ENCODE data around the gene CCDC6. TPM values are rescaled to one million over a fixed set of nuclear protein-coding genes. Genes with fewer than 3 reads are reported as not detected.
A peak's percentile ranks its signal among the peaks of the same experiment; 100 is the strongest.

Gene CCDC6
- total and polyA plus RNA-seq, 2 of the 4 experiments (the other 2 are of a cell fraction), result 21.8 to 30.8 TPM

DNA sequence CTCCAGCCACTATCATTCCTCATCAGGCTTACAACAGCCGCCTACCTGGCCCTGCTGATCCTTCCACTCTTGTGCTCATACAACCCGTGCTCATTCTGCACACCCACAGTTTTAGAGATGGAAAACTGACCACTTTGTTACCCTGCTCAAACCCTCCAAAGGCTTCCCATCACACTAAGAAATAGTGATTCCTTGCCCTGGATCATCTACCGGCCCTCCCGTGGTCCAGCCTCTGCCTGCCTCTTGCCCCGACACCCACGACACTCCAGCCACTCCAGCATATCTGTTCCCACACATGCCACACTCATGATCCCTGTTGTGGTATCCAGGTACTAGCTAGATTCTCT lies 36.8 kb downstream of the CCDC6 start:
- no TSS peak for BruUV-seq (replicated peaks)
- in situ Hi-C loops (cut with MboI; ENCODE audit: low sequenced_read_pairs), result no loop called here
- 100% methylated on average over 4 of the region's 6 CpGs; no CpG with 5 or more reads in 1 of the 2 experiments for WGBS, 2 experiments (ENCODE audit: extremely low coverage in 2 of 2, insufficient read length in 1 of 2)

More for the DNA sequence above, 36.8 kb downstream of the CCDC6 start:
- CTCF ChIA-PET, result no interaction called here
- intact Hi-C loops (cut with micrococcal nuclease), result no loop called here
- H3K56ac ChIP-seq (ENCODE audit: extremely low read depth, insufficient read depth, low read length), result no peak overlapping the region
- ATAC-seq (ENCODE audit: low read depth) (no peak), DNase-seq (no peak)
- H2AK5ac ChIP-seq (ENCODE audit: low read depth, low read length), result 0 out of 2 replicates have a peak overlapping the region, but pooled peaks have one; percentile 20
- no peak overlapping the region for H3K14ac ChIP-seq (replicated peaks; ENCODE audit: low read depth, low read length)
- no peak for TF ChIP-seq RCOR1 (IDR thresholded peaks at IDR 0.05; ENCODE audit: insufficient replicate concordance, low read length)
- no peak for TF ChIP-seq MAFK (IDR thresholded peaks at IDR 0.05; ENCODE audit: low read depth, low read length)
- TF ChIP-seq MXI1 (IDR thresholded peaks at IDR 0.05; ENCODE audit: borderline replicate concordance, low read depth, low read length), result no peak
- no peak for TF ChIP-seq CEBPB (IDR thresholded peaks at IDR 0.05; ENCODE audit: low read depth, low read length)
- TF ChIP-seq BHLHE40 (IDR thresholded peaks at IDR 0.05; ENCODE audit: low read depth, low read length), result no peak
- TF ChIP-seq, protein P1, sequence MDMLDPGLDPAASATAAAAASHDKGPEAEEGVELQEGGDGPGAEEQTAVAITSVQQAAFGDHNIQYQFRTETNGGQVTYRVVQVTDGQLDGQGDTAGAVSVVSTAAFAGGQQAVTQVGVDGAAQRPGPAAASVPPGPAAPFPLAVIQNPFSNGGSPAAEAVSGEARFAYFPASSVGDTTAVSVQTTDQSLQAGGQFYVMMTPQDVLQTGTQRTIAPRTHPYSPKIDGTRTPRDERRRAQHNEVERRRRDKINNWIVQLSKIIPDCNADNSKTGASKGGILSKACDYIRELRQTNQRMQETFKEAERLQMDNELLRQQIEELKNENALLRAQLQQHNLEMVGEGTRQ (IDR thresholded peaks at IDR 0.05; ENCODE audit: low read depth, low read length), result no peak
- TF ChIP-seq RAD21 (IDR thresholded peaks at IDR 0.05; ENCODE audit: low read length), result no peak
- TF ChIP-seq FOS (IDR thresholded peaks at IDR 0.05; ENCODE audit: low read depth, low read length), result no peak
- TF ChIP-seq, protein P2, sequence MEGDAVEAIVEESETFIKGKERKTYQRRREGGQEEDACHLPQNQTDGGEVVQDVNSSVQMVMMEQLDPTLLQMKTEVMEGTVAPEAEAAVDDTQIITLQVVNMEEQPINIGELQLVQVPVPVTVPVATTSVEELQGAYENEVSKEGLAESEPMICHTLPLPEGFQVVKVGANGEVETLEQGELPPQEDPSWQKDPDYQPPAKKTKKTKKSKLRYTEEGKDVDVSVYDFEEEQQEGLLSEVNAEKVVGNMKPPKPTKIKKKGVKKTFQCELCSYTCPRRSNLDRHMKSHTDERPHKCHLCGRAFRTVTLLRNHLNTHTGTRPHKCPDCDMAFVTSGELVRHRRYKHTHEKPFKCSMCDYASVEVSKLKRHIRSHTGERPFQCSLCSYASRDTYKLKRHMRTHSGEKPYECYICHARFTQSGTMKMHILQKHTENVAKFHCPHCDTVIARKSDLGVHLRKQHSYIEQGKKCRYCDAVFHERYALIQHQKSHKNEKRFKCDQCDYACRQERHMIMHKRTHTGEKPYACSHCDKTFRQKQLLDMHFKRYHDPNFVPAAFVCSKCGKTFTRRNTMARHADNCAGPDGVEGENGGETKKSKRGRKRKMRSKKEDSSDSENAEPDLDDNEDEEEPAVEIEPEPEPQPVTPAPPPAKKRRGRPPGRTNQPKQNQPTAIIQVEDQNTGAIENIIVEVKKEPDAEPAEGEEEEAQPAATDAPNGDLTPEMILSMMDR (conservative IDR thresholded peaks at IDR 0.05; ENCODE audit: low read depth, low read length), result no peak
- TF ChIP-seq NFE2L2 (IDR thresholded peaks at IDR 0.05; ENCODE audit: low read depth, low read length), result no peak
- no peak for TF ChIP-seq CHD1 (IDR thresholded peaks at IDR 0.05; ENCODE audit: low read depth, low read length)
- TF ChIP-seq SMC3 (IDR thresholded peaks at IDR 0.05; ENCODE audit: low read depth, low read length), result no peak
- TF ChIP-seq, protein P3, sequence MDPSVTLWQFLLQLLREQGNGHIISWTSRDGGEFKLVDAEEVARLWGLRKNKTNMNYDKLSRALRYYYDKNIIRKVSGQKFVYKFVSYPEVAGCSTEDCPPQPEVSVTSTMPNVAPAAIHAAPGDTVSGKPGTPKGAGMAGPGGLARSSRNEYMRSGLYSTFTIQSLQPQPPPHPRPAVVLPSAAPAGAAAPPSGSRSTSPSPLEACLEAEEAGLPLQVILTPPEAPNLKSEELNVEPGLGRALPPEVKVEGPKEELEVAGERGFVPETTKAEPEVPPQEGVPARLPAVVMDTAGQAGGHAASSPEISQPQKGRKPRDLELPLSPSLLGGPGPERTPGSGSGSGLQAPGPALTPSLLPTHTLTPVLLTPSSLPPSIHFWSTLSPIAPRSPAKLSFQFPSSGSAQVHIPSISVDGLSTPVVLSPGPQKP (IDR thresholded peaks at IDR 0.05; ENCODE audit: borderline replicate concordance, low read depth, low read length), result no peak
- no peak for TF ChIP-seq POLR2A (IDR thresholded peaks at IDR 0.05; ENCODE audit: low read depth, low read length)
- no peak for TF ChIP-seq RFX5 (IDR thresholded peaks at IDR 0.05; ENCODE audit: low read depth, low read length)
- TF ChIP-seq MAZ (IDR thresholded peaks at IDR 0.05; ENCODE audit: borderline replicate concordance, low read depth, low read length), result no peak
- H3K4me1 ChIP-seq (ENCODE audit: control insufficient read depth, insufficient read depth, low read length), result peaks cover 16% of the 10 kb centered on the region
- no peak overlapping the region for H2AK9ac ChIP-seq (replicated peaks; ENCODE audit: low read depth, low read length, poor library complexity)
- H4K8ac ChIP-seq (ENCODE audit: low read depth in 2 of 2, low read length in 2 of 2), result no peak overlapping the region
- H4K91ac ChIP-seq (ENCODE audit: insufficient read depth, low read depth, low read length), result no peak overlapping the region; the same call in 1 of the 2 replicates
- no peak overlapping the region for H2BK5ac ChIP-seq (ENCODE audit: low read depth, low read length, poor library complexity, severe bottlenecking)
- no peak overlapping the region for H3K23ac ChIP-seq (ENCODE audit: low read depth, low read length)
- H2BK120ac ChIP-seq (ENCODE audit: low read depth, low read length), result no peak overlapping the region
- H2AFZ ChIP-seq (replicated peaks; ENCODE audit: low read length, poor library complexity), result no peak overlapping the region
- H3K9ac ChIP-seq (ENCODE audit: low read depth, low read length), result no peak overlapping the region
- H3K4me3 ChIP-seq (ENCODE audit: insufficient read depth, low read depth, low read length), result no peak overlapping the region
- H3K9me3 ChIP-seq (ENCODE audit: control insufficient read depth, insufficient read depth, low read length), result no peaks in the 10 kb centered on the region
- no peaks in the 10 kb centered on the region for H3K36me3 ChIP-seq (ENCODE audit: control insufficient read depth, insufficient read depth, low read length)
- no peak overlapping the region for H3K4me2 ChIP-seq (ENCODE audit: low read depth, low read length)
- peaks cover 24% of the 10 kb centered on the region for H3K9me1 ChIP-seq (ENCODE audit: insufficient read depth, low read length)
- no peak overlapping the region for H2BK15ac ChIP-seq (ENCODE audit: low read depth, low read length)
- H3K18ac ChIP-seq (ENCODE audit: low read depth, low read length), result no peak overlapping the region
- no peak overlapping the region for H3K4ac ChIP-seq (ENCODE audit: low read depth, low read length)
- peaks cover 58 to 86% of the 10 kb centered on the region in 2 experiments for H3K79me1 ChIP-seq (ENCODE audit: low read depth in 1 of 2, low read length in 2 of 2)
- POLR2A ChIA-PET (ENCODE audit: unreplicated experiment), result no interaction called here
- H2BK20ac ChIP-seq (ENCODE audit: low read depth, low read length), result no peak overlapping the region
- dilution Hi-C loops (cut with HindIII; ENCODE audit: low sequenced_read_pairs, unreplicated experiment), result no loop called here
- peaks cover 20% of the 10 kb centered on the region for H4K20me1 ChIP-seq (ENCODE audit: insufficient read depth, low read length)
- no peaks in the 10 kb centered on the region for H3K27me3 ChIP-seq (ENCODE audit: control insufficient read depth, insufficient read depth, low read length)
- H3K27ac ChIP-seq (ENCODE audit: insufficient read depth, low read length), result no peak overlapping the region
- H4K5ac ChIP-seq (ENCODE audit: low read depth, low read length), result no peak overlapping the region

All from IMR-90 (cell line).